ENCODE data around the gene PRND. TPM values are rescaled to one million over a fixed set of nuclear protein-coding genes. Genes with fewer than 3 reads are reported as not detected.

Gene PRND
- total and polyA plus RNA-seq, 2 of the 13 experiments (the other 11 are each of a cell fraction or from before 2014, with no cell fraction given): not detected

DNA sequence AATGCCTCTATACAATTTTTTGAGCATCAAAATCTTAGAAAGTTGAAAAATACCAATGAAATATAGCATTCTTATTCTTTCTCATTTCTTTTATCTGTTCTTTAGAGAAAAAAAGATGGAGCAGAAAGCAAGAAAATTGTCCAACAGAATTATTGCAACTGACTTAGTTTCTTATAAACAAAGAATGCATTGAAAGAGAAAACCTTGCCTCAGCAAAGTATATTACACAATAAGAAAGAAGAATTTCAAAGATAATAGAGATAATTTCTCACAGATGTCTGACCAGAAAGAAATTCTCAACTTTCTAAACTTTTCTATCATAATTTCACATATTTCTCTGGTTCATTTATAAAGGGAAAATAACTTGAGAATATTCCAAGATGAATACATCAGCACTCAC is 47.0 kb upstream of the PRND start (continued):
- TF ChIP-seq ZSCAN31 (CRISPR knock-in tag; IDR thresholded peaks at IDR 0.05; ENCODE audit: low read depth): no peak
- TF ChIP-seq, protein P1, sequence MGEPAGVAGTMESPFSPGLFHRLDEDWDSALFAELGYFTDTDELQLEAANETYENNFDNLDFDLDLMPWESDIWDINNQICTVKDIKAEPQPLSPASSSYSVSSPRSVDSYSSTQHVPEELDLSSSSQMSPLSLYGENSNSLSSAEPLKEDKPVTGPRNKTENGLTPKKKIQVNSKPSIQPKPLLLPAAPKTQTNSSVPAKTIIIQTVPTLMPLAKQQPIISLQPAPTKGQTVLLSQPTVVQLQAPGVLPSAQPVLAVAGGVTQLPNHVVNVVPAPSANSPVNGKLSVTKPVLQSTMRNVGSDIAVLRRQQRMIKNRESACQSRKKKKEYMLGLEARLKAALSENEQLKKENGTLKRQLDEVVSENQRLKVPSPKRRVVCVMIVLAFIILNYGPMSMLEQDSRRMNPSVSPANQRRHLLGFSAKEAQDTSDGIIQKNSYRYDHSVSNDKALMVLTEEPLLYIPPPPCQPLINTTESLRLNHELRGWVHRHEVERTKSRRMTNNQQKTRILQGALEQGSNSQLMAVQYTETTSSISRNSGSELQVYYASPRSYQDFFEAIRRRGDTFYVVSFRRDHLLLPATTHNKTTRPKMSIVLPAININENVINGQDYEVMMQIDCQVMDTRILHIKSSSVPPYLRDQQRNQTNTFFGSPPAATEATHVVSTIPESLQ (CRISPR knock-in tag; conservative IDR thresholded peaks at IDR 0.05): no peak
- TF ChIP-seq ARNT2 (CRISPR knock-in tag; IDR thresholded peaks at IDR 0.05; ENCODE audit: low read depth): no peak
- TF ChIP-seq, protein P2, sequence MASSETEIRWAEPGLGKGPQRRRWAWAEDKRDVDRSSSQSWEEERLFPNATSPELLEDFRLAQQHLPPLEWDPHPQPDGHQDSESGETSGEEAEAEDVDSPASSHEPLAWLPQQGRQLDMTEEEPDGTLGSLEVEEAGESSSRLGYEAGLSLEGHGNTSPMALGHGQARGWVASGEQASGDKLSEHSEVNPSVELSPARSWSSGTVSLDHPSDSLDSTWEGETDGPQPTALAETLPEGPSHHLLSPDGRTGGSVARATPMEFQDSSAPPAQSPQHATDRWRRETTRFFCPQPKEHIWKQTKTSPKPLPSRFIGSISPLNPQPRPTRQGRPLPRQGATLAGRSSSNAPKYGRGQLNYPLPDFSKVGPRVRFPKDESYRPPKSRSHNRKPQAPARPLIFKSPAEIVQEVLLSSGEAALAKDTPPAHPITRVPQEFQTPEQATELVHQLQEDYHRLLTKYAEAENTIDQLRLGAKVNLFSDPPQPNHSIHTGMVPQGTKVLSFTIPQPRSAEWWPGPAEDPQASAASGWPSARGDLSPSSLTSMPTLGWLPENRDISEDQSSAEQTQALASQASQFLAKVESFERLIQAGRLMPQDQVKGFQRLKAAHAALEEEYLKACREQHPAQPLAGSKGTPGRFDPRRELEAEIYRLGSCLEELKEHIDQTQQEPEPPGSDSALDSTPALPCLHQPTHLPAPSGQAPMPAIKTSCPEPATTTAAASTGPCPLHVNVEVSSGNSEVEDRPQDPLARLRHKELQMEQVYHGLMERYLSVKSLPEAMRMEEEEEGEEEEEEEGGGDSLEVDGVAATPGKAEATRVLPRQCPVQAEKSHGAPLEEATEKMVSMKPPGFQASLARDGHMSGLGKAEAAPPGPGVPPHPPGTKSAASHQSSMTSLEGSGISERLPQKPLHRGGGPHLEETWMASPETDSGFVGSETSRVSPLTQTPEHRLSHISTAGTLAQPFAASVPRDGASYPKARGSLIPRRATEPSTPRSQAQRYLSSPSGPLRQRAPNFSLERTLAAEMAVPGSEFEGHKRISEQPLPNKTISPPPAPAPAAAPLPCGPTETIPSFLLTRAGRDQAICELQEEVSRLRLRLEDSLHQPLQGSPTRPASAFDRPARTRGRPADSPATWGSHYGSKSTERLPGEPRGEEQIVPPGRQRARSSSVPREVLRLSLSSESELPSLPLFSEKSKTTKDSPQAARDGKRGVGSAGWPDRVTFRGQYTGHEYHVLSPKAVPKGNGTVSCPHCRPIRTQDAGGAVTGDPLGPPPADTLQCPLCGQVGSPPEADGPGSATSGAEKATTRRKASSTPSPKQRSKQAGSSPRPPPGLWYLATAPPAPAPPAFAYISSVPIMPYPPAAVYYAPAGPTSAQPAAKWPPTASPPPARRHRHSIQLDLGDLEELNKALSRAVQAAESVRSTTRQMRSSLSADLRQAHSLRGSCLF (CRISPR knock-in tag; IDR thresholded peaks at IDR 0.05; ENCODE audit: borderline replicate concordance): no peak
- no peak for TF ChIP-seq MZF1 (CRISPR knock-in tag; IDR thresholded peaks at IDR 0.05; ENCODE audit: borderline replicate concordance)
- TF ChIP-seq ARNTL (CRISPR knock-in tag; IDR thresholded peaks at IDR 0.05): no peak

DNA sequence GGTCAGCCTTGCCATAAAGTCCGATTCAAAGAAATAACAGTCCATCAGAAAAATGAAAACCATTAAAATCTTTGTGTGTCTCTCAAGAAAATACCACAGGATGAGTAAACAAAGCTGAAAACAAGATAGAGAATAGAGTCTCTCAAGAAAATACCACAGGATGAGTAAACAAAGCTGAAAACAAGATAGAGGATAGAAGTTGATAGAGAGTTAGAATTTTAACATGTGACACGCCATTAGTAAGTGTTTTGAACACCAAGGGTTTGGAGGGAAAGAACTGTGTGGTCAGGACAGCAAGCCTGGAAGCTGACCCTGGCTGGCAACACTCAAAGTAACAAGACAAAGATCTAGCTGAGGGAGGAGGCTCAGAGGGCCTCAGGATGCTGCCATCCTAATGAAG is 43.9 kb upstream of the PRND start:
- CTCF ChIA-PET (ENCODE audit: low intra/inter-chr PET ratio, low total read pairs): no interaction called here
- no TSS peak for BruUV-seq (replicated peaks)
- FAIRE-seq: no peak
- TF ChIP-seq, protein P3, sequence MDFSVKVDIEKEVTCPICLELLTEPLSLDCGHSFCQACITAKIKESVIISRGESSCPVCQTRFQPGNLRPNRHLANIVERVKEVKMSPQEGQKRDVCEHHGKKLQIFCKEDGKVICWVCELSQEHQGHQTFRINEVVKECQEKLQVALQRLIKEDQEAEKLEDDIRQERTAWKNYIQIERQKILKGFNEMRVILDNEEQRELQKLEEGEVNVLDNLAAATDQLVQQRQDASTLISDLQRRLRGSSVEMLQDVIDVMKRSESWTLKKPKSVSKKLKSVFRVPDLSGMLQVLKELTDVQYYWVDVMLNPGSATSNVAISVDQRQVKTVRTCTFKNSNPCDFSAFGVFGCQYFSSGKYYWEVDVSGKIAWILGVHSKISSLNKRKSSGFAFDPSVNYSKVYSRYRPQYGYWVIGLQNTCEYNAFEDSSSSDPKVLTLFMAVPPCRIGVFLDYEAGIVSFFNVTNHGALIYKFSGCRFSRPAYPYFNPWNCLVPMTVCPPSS (IDR thresholded peaks at IDR 0.05): no peak
- no peak for TF ChIP-seq REL (CRISPR knock-in tag; conservative IDR thresholded peaks at IDR 0.05)
- TF ChIP-seq CC2D1A (CRISPR knock-in tag; IDR thresholded peaks at IDR 0.05): no peak
- no peak for TF ChIP-seq ZNF264 (CRISPR knock-in tag; IDR thresholded peaks at IDR 0.05)
- no peak for TF ChIP-seq NR2C2 (CRISPR knock-in tag; IDR thresholded peaks at IDR 0.05; ENCODE audit: borderline replicate concordance)
- no peak for TF ChIP-seq NFE2 (CRISPR knock-in tag; IDR thresholded peaks at IDR 0.05)
- no peak for TF ChIP-seq ZFP41 (CRISPR knock-in tag; IDR thresholded peaks at IDR 0.05; ENCODE audit: borderline replicate concordance)
- no peak for TF ChIP-seq ZBTB8A (CRISPR knock-in tag; IDR thresholded peaks at IDR 0.05; ENCODE audit: borderline replicate concordance, low read depth)
- no peak for TF ChIP-seq SP140L (CRISPR knock-in tag; IDR thresholded peaks at IDR 0.05; ENCODE audit: borderline replicate concordance)

More for the DNA sequence above, 43.9 kb upstream of the PRND start:
- Histone ChIP-seq H3K27me3 (ENCODE audit: control insufficient read depth in 1 of 2, insufficient read depth in 2 of 2, low read length in 2 of 2) (peaks cover 0 to 38% of the 10 kb centered on the region in 2 experiments; a peak in 3 of 5 replicates), H3K9me3 (ENCODE audit: low read length) (no peaks in the 10 kb centered on the region), H3K27ac (ENCODE audit: extremely low read length, insufficient read depth, low read length) (no peak overlapping the region), H3K79me2 (ENCODE audit: insufficient read depth, low read length) (no peaks in the 10 kb centered on the region), H3K36me3 (replicated peaks in 1 of 2; ENCODE audit: control insufficient read depth in 1 of 2, insufficient read depth in 2 of 2, low read length in 2 of 2) (no peaks in the 10 kb centered on the region), H4K20me1 (ENCODE audit: insufficient read depth, low read length) (no peaks in the 10 kb centered on the region), H3K9ac (ENCODE audit: insufficient read depth, low read depth, low read length) (no peak overlapping the region), H3K4me3 (replicated peaks in 1 of 3; ENCODE audit: insufficient read depth in 1 of 3, low read depth in 2 of 3, low read length in 3 of 3) (no peak overlapping the region), H3K4me2 (ENCODE audit: low read depth, low read length) (no peak overlapping the region), H2AFZ (ENCODE audit: low read length) (no peak overlapping the region), H3K4me1 (ENCODE audit: insufficient read depth, low read length) (peaks cover 6% of the 10 kb centered on the region)
- ATAC-seq (no peak), DNase-seq (ENCODE audit: low spot score) (no peak)
- intact Hi-C loops (cut with micrococcal nuclease; ENCODE audit: unreplicated experiment): no loop called here
- in situ Hi-C loops (cut with HindIII; ENCODE audit: extremely low pct_ligation_motif_present, low pct_unique_long_range_greater_than_20kb): no loop called here
- POLR2A ChIA-PET: no interaction called here
- 2% methylated on average over 2 of the region's 2 CpGs for WGBS (ENCODE audit: low lambda C conversion rate)

Data from HepG2 (cell line).